Activated CD8-positive, alpha-beta T cell treated with anti-CD3 and anti-CD28 coated beads for 36 hours (primary cell): Measurements from ENCODE around the gene ARHGAP26. TPM values are rescaled to one million over a fixed set of nuclear protein-coding genes. Genes with fewer than 3 reads are reported as not detected.
A peak's percentile ranks its signal among the peaks of the same experiment; 100 is the strongest.

Experiments
- ATAC-seq: fragments of 200-7000 bp; cut with Tn5 transposase; one replicate; pipeline ENCODE4 v1.10.0; 2021; ENCODE audit warnings: mild to moderate bottlenecking, moderate library complexity
- CTCF ChIA-PET: fragments of 350-600 bp; sonication (Branson Sonifier 250); formaldehyde crosslinking; loops from one replicate; lab custom pipeline; 2021; ENCODE audit warnings: antibody characterized with exemption; lab: Charles Lee
- POLR2A ChIA-PET: fragments of 350-600 bp; sonication (Branson Sonifier 250); formaldehyde crosslinking; loops from one replicate; lab custom pipeline; 2021; ENCODE audit warnings: antibody characterized with exemption; lab: Charles Lee
- DNase-seq: peaks from one replicate; pipeline ENCODE4 v3.0.0-alpha.2; 2020
- H3K27ac Mint-ChIP-seq: one replicate; pipeline ENCODE4 v1.8.0; 2021; ENCODE audit warnings: mild to moderate bottlenecking, mixed read lengths
- H3K27me3 Mint-ChIP-seq: one replicate; pipeline ENCODE4 v1.8.0; 2021; ENCODE audit warnings: mixed read lengths
- H3K36me3 Mint-ChIP-seq: one replicate; pipeline ENCODE4 v1.8.0; 2021; ENCODE audit warnings: low read depth, mixed read lengths
- H3K4me1 Mint-ChIP-seq: one replicate; pipeline ENCODE4 v1.8.0; 2021; ENCODE audit warnings: low read depth, mixed read lengths
- H3K4me3 Mint-ChIP-seq: one replicate; pipeline ENCODE4 v1.8.0; 2021; ENCODE audit warnings: mild to moderate bottlenecking, moderate library complexity, mixed read lengths
- H3K9me3 Mint-ChIP-seq: one replicate; pipeline ENCODE4 v1.8.0; 2021; ENCODE audit warnings: mixed read lengths
- intact Hi-C: fragments of 100-400 bp; cut with micrococcal nuclease; formaldehyde crosslinking; loops from one replicate; pipeline ENCODE4 v1.10.0; 2022
- total RNA-seq, 2 experiments: library from RNA; stranded (reverse); gene quantifications; one replicate each; pipeline ENCODE4 v1.2.3, GENCODE V29; 2021
- TF ChIP-seq, protein P1 (sequence below): fragments of 200-600 bp; IDR thresholded peaks from one replicate; pipeline ENCODE4 v1.8.0; 2022; ENCODE audit warnings: antibody characterized with exemption, mild to moderate bottlenecking

The ARHGAP26 gene
- total RNA-seq, 2 experiments from 2014 or later: 12.7 to 18.0 TPM

DNA sequence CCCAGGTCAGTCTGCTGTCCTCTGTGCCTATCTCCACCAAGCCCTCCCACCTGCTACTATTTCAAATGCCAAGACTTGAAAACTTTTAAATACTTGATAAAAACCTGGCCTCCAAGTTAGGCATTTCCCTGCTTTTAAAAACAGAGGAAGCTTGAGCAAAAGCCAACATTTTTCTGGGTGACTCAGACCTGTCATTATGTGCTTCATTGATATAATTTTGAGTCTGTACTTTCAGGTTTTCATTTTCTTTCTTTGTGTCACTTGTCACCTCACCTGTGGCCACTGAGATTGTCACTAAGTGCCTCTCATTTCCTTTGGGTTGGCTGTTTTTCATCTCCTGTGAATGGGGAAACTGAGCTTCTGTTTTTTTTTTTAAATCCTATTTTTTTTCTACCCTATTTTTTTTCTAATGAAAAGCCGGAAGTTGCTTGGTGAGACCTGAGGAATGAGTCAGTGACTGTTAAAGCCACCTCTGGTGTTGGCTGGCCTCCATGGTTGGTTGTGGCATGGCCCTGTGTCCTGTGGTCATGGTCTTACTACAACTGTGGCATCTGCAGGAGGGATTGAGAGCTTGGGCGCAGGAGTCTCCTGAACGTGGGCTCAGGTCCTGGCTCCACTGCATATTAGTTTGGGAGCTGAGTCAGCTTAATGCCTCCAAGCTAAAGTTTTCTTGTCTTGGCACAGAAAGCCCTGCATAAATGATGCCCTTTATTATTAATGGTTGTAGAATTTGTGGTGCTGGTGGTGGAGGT is 56.7 kb downstream of the ARHGAP26 start:
- Mint-ChIP-seq H3K27me3 (no peaks in the 10 kb centered on the region), H3K9me3 (no peaks in the 10 kb centered on the region), H3K36me3 (peaks cover 2% of the 10 kb centered on the region), H3K27ac (peak overlapping the region; percentile 69), H3K4me1 (peaks cover 87% of the 10 kb centered on the region), H3K4me3 (no peak overlapping the region)
- ChIA-PET CTCF (interaction anchor here (0.8 to 1.9 kb wide), 9 partner anchors 17 to 109 kb away, joined by 3 to 6 read pairs (median 3); partner anchors contain the start of gene ARHGAP26), POLR2A (interaction anchor here (0.5 to 1.5 kb wide), 7 partner anchors 18 to 168 kb away, joined by 3 to 7 read pairs (median 3); partner anchors contain the start of gene ARHGAP26)
- TF ChIP-seq, protein P1, sequence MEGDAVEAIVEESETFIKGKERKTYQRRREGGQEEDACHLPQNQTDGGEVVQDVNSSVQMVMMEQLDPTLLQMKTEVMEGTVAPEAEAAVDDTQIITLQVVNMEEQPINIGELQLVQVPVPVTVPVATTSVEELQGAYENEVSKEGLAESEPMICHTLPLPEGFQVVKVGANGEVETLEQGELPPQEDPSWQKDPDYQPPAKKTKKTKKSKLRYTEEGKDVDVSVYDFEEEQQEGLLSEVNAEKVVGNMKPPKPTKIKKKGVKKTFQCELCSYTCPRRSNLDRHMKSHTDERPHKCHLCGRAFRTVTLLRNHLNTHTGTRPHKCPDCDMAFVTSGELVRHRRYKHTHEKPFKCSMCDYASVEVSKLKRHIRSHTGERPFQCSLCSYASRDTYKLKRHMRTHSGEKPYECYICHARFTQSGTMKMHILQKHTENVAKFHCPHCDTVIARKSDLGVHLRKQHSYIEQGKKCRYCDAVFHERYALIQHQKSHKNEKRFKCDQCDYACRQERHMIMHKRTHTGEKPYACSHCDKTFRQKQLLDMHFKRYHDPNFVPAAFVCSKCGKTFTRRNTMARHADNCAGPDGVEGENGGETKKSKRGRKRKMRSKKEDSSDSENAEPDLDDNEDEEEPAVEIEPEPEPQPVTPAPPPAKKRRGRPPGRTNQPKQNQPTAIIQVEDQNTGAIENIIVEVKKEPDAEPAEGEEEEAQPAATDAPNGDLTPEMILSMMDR: no peak
- intact Hi-C loops: no loop called here
- ATAC-seq (peak; percentile 66), DNase-seq (peak; percentile 68)

GRCh38 chr5:142827934-142828576 is 57.9 kb downstream of the ARHGAP26 start:
- Mint-ChIP-seq H3K27me3 (no peaks in the 10 kb centered on the region), H3K27ac (no peak overlapping the region), H3K4me1 (peaks cover 83% of the 10 kb centered on the region), H3K9me3 (no peaks in the 10 kb centered on the region), H3K4me3 (no peak overlapping the region), H3K36me3 (peaks cover 2% of the 10 kb centered on the region)
- intact Hi-C loops: no loop called here
- TF ChIP-seq, protein P1: no peak
- DNase-seq: no peak
- POLR2A ChIA-PET: interaction anchor here (0.9 to 1.4 kb wide), 3 partner anchors 27 to 57 kb away, joined by 3 read pairs; partner anchors contain the start of gene ARHGAP26
- CTCF ChIA-PET: interaction anchor here (1.2 to 1.9 kb wide), 4 partner anchors 16 to 79 kb away, joined by 3 to 6 read pairs (median 4); no protein-coding TSS in a partner anchor
- ATAC-seq: no peak

- no peak for DNase-seq
- TF ChIP-seq, protein P1: no peak
- Mint-ChIP-seq H3K27ac (no peak overlapping the region), H3K36me3 (peaks cover 2% of the 10 kb centered on the region), H3K27me3 (no peaks in the 10 kb centered on the region), H3K9me3 (no peaks in the 10 kb centered on the region), H3K4me3 (no peak overlapping the region), H3K4me1 (peaks cover 79% of the 10 kb centered on the region)
- ChIA-PET POLR2A (interaction anchor here (0.8 to 3.0 kb wide), 2 partner anchors 30 to 45 kb away, joined by 3 to 10 read pairs; no protein-coding TSS in a partner anchor), CTCF (interaction anchor here (0.7 to 1.6 kb wide), 8 partner anchors 16 to 116 kb away, joined by 3 to 5 read pairs (median 3); no protein-coding TSS in a partner anchor)
- ATAC-seq: peak; percentile 13
- intact Hi-C loops: no loop called here
Observed at GRCh38 chr5:142828797-142829535, 58.8 kb downstream of the ARHGAP26 start.

DNA sequence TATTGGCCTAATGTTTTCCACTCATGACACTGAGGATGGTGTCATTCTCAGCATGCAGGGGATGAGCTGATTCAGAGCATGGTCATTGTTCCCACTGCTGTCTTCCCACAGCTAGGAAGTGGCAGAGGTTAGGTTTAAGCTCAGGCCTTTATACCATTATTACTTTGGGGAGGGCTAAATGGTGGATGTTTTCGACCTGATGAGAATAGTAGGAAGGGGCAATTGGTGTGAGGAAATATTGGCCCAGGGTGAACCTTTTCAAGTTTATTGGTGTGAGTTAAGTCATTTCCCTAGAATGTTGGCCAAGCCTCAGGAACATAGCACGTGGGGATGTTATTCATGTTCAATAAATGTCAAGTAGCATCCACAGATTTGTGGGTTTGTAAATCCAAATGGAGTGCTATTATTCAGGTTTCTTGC is 59.6 kb downstream of the ARHGAP26 start:
- intact Hi-C loops: no loop called here
- DNase-seq (no peak), ATAC-seq (no peak)
- Mint-ChIP-seq H3K9me3 (no peaks in the 10 kb centered on the region), H3K36me3 (peaks cover 2% of the 10 kb centered on the region), H3K4me1 (peaks cover 74% of the 10 kb centered on the region), H3K27me3 (no peaks in the 10 kb centered on the region), H3K4me3 (no peak overlapping the region), H3K27ac (no peak overlapping the region)
- ChIA-PET CTCF (interaction anchor here (0.8 to 1.6 kb wide), 8 partner anchors 15 to 117 kb away, joined by 3 to 5 read pairs (median 3); no protein-coding TSS in a partner anchor), POLR2A (interaction anchor here (0.8 to 3.0 kb wide), 3 partner anchors 9 to 46 kb away, joined by 3 to 10 read pairs (median 4); no protein-coding TSS in a partner anchor)
- TF ChIP-seq, protein P1: no peak
